Limb (tissue), 2 donors: ENCODE measurements around the gene CFAP54.
A peak's percentile ranks its signal among the peaks of the same experiment; 100 is the strongest.

Experiments
- DNase-seq, 2 donors: peaks; one replicate each; pipeline ENCODE4 v3.0.0-alpha.2; 2016; ENCODE audit errors: extremely low spot score in 2 of 2

CFAP54 gene

GRCh38 chr12:96743606-96744005 is 254.2 kb downstream of the CFAP54 start:
- no peak for DNase-seq

DNA sequence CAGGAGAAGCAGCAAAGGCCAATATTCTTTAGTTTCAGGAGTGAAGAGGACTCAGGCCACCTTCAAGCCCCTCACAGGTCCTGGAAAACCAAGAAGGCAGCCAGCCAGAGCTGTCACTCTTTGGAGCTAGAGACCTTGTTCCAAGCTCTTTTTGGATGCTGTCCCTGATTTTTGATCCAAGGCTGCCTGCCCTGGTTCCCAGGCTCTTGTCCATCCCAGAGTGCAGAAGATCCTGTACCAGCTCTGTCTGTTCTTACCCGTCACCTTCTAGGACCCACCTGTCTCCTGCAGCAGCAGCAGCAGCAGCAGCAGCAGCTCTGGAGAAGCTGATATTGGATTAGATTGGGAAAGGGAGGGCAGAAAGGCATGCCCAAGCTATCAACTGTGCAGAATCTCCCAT is 260.6 kb downstream of the CFAP54 start:
- no peak for DNase-seq

DNA sequence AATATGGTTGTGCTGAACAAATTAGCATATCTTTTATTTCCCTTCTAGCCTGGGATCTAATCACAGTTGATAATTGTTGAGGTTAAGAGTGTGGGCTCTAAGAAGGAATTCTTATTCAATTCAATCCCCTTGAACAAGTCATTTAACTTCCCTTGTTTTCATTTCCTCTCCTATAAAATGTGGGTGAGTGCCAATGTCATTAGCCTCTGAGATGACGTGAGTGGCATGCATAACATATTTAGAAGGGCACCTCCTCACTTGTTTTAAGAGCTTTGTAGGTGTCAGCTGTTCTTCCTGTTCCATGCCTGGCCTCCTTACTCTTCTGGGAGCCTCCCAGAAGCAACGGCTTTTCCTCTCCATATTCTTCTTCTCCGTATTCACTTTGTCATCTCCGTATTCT is 262.2 kb downstream of the CFAP54 start:
- DNase-seq, result no peak

DNA sequence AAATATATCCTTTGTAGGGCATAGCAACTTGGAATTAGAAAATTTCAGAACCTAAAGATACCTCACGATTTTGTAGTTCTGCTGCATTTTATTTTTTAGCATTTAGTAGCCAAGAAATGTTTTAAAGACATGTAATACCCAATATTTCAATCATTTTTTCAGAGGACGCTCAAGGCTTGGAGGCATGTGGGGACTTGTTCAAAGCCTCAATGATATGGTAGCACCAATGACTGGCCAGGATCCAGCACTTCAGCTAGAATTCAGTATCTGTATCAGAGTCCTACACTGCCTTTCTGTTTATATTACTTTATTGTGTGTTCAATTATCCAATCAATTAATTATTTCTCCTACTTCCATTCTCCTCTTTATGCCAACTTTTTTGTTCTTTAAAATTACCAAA is 262.8 kb downstream of the CFAP54 start:
- DNase-seq, result no peak

GRCh38 chr12:96766232-96766631 is 276.9 kb downstream of the CFAP54 start:
- DNase-seq, result no peak

GRCh38 chr12:96769400-96769799 is 280.0 kb downstream of the CFAP54 start:
- DNase-seq, result no peak

GRCh38 chr12:96770219-96771102 is 281.1 kb downstream of the CFAP54 start:
- DNase-seq, result no peak

DNA sequence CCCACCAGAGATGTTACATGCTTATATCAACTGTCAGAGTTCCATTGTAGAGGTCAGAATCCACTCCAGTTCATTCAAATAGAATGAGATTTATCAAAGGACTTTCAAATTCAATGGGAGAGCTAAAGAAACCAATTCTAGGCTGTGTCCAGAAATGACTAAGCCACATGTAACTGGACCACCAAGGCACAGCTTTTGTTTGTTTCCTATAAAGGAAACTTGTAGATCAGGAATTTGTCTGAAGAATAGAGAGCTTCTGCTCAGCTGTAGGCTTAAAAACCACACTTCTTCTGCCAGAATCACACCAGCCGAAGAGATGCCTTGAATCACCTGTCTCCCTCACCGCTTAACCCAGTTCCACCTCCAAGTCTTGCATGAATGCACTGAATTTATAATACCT is 283.7 kb downstream of the CFAP54 start:
- no peak for DNase-seq

- no peak for DNase-seq
These were observed 285.3 kb downstream of the CFAP54 start for GRCh38 chr12:96774496-96775256.

GRCh38 chr12:96776908-96777307 is 287.5 kb downstream of the CFAP54 start:
- no peak for DNase-seq

DNA sequence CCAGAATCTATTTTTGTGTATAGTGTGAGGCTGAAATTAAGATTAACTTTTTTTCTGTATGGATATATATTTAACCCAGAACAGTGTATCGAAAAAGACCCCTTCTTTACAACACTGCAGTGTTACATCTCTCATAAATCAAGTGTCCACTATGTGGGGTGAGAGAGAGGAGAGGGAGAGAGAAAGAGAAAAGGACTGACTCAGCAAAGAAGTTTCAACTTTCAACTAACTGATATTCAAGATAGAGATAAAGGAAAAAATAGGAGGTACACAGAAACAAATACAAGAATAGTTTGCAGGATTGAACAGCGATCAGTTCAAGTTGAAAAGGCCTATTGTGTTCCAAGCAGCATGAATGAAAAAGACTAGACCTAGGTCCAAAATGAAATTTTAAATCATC is 291.0 kb downstream of the CFAP54 start:
- DNase-seq, result no peak

- peak in 1 of 2 donors; percentile 49 for DNase-seq
These were observed 297.4 kb downstream of the CFAP54 start for GRCh38 chr12:96786791-96787190.

DNA sequence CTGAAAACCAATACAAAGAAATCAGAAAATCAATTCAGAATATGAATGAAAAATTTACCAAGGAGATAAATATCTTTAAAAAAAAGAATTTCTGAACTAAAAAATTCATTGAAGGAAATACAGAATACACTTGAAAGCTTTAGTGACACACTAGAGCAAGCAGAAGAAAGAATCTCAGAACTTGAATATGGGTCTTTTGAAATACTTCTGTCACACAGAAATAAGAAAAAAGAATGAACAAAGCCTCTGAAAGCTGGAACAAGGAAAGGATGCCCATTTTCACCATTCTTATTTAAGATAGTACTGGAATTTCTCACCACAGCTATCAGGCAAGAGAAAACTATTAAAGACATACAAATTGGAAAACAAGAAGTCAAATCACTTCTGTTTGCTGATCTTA is 314.6 kb downstream of the CFAP54 start:
- no peak for DNase-seq

- DNase-seq, result no peak
These were observed 316.9 kb downstream of the CFAP54 start for GRCh38 chr12:96806272-96806671.

DNA sequence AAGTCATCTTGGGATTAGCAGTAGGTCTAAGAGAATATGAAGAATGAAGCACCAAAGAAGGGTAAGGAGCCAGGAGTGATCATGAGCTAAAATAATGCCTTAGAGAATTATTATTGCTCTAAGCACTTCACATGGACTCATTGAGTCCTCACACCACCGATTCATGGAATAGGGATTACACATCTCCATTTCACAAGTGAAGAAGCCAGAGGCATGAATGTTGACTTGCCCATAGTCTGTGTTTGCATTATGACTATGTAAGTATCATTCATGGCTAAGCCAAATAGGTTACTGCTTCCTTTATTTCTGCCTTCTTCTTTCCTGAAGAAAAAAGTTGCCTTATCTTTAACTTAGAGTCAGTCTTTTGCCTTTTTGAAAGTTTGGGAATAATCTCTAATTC is 318.4 kb downstream of the CFAP54 start:
- DNase-seq, result no peak

DNA sequence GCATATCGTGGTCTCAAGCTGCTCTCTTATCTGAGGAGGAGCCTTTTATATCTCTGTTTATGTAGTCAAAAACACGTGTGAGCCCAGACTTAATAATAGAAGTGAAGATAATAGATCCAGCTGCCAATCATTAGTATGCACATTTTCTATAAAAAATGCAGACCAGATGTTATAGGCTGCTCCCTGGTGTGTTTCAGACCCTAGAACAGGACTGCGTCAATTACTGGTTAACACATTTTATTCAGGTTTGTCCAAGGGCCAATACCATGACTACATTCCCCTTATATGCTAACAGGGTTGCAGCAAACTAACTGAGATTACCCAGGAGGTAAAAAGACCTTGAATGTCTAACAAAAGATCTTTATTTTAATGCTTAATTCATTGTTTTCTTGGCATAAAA is 319.2 kb downstream of the CFAP54 start:
- no peak for DNase-seq

- DNase-seq, result no peak
These were observed 320.1 kb downstream of the CFAP54 start for GRCh38 chr12:96809522-96809921.

GRCh38 chr12:96810057-96810456 is 320.7 kb downstream of the CFAP54 start:
- DNase-seq, result no peak

DNA sequence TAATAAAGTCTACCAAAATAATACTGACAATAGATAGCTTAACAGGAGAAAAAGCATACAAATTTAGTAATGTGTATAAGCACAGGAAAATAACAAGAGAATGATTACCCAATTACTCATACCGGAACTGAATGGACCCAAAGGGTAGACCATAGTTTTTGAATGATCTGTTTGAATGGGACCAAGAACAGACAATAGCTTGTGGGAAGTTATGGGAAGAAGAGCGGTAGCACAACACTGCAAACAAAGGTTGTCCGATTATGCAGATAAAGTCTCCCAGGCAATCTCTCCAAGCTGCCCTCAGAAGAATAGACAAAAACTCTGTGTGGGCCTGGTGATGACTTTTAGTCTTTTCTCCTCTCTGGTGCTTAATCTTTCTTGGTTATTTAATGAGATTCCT is 321.1 kb downstream of the CFAP54 start:
- DNase-seq, result no peak

DNA sequence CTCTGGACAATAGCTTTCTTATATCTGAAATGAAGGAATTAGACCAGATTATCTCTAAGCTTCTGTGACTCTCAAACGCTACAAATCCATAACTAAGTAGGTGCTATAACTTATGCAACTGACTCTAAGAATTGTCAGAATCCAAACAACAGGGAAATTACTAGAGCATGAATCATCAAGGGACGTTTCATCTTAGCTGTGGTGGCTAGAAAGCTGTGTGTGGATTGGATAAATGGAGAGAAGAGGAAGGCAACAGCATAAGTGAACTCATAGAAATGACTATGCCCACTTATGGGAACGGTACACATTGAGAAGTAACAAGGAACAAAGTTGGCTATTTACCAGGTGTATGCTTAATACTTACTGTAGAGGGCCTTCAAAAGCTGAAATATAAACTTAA is 321.7 kb downstream of the CFAP54 start:
- DNase-seq, result no peak

GRCh38 chr12:96812153-96812552 is 322.8 kb downstream of the CFAP54 start:
- no peak for DNase-seq

DNA sequence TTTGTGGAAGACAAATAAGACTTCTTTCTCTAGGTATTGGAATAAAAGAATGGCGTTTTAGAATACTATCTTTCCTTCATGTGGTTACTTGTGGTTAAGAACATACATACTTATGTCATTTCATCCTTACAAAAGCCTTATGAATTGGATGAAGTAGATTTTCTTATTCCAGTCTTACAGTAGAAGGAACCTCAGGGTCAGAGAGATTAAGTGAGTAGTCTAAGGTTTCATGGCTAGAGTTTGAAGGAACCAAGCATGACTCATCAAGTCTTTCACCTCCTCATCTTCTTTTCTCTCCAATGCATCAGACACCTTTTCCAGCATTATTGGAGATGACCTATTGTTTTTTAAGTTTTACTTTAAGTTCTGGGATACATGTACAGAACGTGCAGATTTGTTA is 324.8 kb downstream of the CFAP54 start:
- no peak for DNase-seq

- DNase-seq, result no peak
These were observed 332.2 kb downstream of the CFAP54 start for GRCh38 chr12:96821592-96821991.
